HG03378 (cell line): ENCODE results near the gene RADIL.

Experiments used
- ATAC-seq: cut with Tn5 transposase; IDR thresholded peaks from one replicate; pipeline ENCODE4 v1.9.1; 2021; ENCODE audit warnings: mild to moderate bottlenecking, moderate library complexity; ENCODE audit not compliant: unreplicated experiment

RADIL gene

GRCh38 chr7:4763091-4763793 is 120.3 kb downstream of the RADIL start:
- ATAC-seq = no peak

- no peak for ATAC-seq
Measured at GRCh38 chr7:4762121-4763055, 121.1 kb downstream of the RADIL start.

- ATAC-seq = no peak
Measured at GRCh38 chr7:4760952-4761351, 122.6 kb downstream of the RADIL start.

GRCh38 chr7:4759211-4759610 is 124.3 kb downstream of the RADIL start:
- ATAC-seq = no peak

- ATAC-seq = no peak
Measured at GRCh38 chr7:4758791-4759190, 124.7 kb downstream of the RADIL start.

- no peak for ATAC-seq
Measured at GRCh38 chr7:4758111-4758510, 125.4 kb downstream of the RADIL start.

GRCh38 chr7:4755045-4755444 is 128.5 kb downstream of the RADIL start:
- no peak for ATAC-seq

- ATAC-seq = no peak
Measured at GRCh38 chr7:4754433-4755010, 129.0 kb downstream of the RADIL start.

- ATAC-seq = peak; percentile 69
Measured at GRCh38 chr7:4753598-4754432, 129.7 kb downstream of the RADIL start.

- ATAC-seq = no peak
Measured at GRCh38 chr7:4751398-4751947, 132.0 kb downstream of the RADIL start.

GRCh38 chr7:4749798-4750197 is 133.7 kb downstream of the RADIL start:
- ATAC-seq = no peak

- no peak for ATAC-seq
Measured at GRCh38 chr7:4749363-4749762, 134.2 kb downstream of the RADIL start.
